ENCODE data around the gene FAM9C.

DNA sequence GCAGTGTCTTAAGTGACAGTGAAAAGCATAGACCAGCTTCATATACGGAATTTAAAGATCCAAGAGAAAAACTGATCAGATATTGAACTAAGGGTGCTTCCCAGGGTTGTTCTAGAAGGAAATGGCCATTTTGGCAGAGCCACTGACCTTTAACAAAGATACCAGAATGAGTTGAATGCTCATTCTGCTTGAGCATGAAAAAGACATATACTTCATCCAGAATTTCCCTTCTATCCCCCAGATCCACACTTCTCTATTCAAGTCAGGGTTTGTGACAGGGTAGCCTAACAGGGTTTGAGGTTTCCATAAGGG is 45.6 kb upstream of the FAM9C start:
- TF ChIP-seq GATA2 (IDR thresholded peaks at IDR 0.05; ENCODE audit: low read depth, low read length) (no peak), GATA3 (IDR thresholded peaks at IDR 0.05; ENCODE audit: low read depth, low read length) (no peak)
